GM12801 (cell line): ENCODE results near the gene ARHGEF37.

ENCODE experiments used
- TF ChIP-seq, protein P1 (sequence below): IDR thresholded peaks from one replicate; pipeline ENCODE4 v1.5.1; 2011; ENCODE audit warnings: control low read depth; ENCODE audit not compliant: insufficient read length; ENCODE audit errors: extremely low read depth

The ARHGEF37 gene

DNA sequence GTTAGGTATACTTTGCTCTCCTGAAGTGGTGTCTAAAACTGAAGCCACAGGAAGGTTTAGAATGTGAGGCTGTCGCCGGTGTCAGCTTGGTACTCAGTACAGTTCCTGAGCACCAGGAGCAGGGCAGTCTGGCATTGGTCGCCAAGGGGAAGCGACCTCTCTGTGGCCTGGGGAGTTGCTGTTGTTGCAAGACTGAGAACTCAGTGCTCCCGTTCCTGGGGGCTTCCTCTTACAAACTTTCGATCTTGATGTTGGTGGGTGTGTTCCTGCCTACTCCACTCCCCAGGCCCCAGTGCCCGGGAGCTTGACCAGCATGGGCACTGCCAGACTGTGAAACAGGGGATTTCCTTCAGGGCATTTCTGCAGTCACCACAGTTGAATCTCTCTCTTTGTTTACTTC, 96.4 kb downstream of the ARHGEF37 start:
- TF ChIP-seq, protein P1, sequence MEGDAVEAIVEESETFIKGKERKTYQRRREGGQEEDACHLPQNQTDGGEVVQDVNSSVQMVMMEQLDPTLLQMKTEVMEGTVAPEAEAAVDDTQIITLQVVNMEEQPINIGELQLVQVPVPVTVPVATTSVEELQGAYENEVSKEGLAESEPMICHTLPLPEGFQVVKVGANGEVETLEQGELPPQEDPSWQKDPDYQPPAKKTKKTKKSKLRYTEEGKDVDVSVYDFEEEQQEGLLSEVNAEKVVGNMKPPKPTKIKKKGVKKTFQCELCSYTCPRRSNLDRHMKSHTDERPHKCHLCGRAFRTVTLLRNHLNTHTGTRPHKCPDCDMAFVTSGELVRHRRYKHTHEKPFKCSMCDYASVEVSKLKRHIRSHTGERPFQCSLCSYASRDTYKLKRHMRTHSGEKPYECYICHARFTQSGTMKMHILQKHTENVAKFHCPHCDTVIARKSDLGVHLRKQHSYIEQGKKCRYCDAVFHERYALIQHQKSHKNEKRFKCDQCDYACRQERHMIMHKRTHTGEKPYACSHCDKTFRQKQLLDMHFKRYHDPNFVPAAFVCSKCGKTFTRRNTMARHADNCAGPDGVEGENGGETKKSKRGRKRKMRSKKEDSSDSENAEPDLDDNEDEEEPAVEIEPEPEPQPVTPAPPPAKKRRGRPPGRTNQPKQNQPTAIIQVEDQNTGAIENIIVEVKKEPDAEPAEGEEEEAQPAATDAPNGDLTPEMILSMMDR: no peak

DNA sequence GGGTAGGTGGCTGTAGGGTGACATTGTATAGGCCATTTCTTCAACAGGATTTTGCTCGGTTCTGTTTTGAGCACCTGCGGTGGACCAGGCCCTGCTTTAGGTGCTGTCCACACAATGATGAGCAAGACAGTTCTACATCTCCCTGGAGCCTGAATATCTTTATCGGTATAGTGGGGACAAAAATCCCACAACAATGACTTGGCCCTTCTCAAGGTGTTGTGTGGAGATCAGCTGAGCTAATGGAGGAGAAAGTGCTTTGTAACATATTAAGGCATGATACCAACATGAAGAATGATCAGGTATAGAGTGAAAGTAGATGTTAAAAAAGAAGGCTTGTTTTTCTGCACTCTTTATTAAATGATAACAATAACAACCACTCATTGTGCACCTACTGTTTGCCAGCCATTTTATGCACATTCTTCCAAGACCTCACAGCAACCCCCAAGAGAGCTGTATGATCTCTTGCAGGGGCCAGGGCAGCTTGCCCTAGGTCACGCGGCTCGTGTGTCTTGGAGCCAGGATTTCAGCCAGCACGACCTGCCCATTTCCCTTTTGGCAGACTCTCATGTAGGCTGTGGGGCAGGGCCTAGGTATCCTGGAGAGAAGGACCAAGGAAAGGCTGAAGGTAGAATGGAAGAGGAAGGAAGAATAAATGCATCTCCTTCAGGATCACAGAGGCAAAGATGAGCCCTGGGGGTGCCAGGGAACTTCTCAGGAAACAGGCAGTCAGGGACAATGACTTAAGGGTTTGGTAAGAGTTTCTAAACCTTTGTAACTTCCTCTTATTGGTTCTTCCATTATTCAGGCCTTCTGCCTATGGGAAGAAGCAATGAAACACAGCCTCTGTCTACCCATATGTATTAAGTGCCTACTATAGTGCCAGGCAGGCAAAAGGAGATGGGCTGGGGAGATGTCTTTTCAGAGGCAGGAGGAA, 98.8 kb downstream of the ARHGEF37 start:
- TF ChIP-seq, protein P1: no peak

DNA sequence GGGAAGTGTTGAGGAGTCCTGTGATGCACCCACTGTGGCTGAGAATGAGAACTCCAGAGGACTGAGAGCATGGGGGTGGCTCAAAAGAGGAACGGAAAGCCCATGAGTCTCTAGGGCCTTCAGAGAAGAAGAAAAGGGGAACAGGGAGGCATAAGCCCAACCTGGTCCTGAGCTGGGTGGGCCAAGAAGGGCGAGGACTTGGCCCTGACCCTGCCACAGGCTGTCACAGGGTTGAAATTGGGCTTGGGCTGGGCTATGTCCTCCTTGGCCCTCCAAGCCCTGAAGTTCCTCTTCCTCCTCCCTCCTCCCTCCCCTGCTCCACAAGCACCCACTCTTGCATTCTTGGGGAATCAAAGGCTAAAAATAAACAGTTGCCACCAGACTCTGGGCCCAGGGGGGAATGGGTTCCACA, 99.5 kb downstream of the ARHGEF37 start:
- TF ChIP-seq, protein P1: no peak

DNA sequence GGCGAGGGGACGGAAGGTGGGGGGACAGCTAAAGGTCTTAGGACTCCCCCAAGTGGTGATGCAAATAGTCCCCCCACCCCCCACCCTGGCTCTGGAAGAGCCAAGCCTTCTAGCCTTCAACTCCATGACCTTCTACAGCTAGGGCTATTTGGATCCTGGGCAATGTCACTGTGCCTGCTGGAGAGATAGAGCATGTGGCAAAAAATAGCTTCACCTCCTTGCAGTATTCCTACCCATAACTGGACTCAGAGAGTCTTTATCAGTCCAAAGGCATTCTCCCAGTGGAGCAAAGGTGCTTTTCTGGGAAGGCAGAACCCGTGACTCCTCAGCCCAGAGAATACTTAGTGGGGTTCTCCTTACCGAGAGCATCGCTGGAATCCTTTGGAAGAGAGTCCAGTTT, 100.0 kb downstream of the ARHGEF37 start:
- TF ChIP-seq, protein P1: no peak

DNA sequence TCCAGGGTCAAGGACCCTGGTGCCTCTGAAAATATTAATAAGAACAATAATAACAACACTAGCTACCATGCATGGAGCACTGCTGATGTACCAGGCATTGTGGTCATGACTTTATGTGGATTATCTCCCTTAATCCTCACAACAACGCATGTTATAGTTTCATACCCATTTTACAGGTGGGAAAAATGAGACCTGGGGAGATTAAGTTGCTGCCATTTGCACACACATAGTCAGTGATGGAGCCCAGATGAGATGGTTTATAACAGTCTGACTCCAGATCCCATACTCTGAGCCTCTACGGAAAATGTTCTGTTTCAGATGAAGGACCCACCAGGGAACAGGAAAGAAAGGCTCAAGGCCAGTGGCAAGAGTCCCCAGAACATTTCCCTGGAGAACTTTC, 100.6 kb downstream of the ARHGEF37 start:
- TF ChIP-seq, protein P1: no peak

DNA sequence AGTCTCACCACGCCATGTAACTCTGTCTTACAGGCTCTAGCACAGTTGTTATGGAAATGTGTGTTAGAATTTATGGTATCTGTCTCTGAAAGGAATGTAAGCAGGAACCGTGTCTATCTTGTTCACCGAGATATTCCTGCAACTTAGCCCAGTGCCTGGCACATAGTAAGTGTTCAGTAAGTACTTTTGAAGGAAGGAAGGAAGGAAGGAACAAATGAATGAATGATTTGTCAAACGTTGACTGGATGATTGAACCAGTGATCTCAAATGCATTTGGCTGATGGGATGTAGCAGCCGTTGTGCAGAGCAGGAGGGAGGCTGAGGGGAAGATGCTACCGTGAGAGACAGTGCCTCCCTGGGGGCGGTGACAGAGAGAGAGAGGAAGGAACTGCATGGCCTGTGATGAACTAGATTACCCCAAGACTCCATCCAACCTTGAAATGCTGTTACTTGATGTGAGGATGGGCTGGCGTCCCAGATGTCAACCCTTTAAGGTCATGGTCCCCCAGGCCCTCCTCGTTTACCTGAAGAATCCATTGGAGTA, 101.3 kb downstream of the ARHGEF37 start:
- TF ChIP-seq, protein P1: no peak

DNA sequence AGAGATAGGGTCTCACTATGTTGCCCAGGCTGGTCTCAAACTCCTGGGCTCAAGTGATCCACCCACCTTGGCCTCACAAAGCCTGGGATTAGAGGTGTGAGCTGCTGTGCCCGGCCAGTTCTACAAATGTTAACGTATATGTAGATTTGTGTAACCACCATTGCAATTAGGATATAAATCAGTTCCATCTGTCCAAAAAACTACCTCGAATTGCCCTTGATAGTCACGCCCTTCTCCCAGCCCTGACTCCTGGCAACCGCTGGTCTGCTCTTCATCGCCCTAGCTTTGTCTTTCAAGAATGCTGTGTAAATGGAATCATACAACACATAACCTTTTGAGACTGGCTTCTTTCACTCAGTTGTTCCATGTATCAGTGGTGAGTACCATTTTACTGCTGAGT, 102.7 kb downstream of the ARHGEF37 start:
- TF ChIP-seq, protein P1: no peak
